Measurements from ENCODE around the gene CRACDL.

GRCh38 chr2:98846041-98846440 is 90.0 kb downstream of the CRACDL start:
- no peak for TF ChIP-seq CTCF (IDR thresholded peaks at IDR 0.05)
- TF ChIP-seq POLR2A (IDR thresholded peaks at IDR 0.05): no peak
- no peak for TF ChIP-seq POLR2AphosphoS5 (IDR thresholded peaks at IDR 0.05)
